RWPE1 (cell line): ENCODE results near the gene CYP19A1.

Experiments used
- CTCF ChIA-PET: fragments of 350-600 bp; sonication (Branson Sonifier 250); formaldehyde crosslinking; extraction: SDS; loops from one replicate; lab custom pipeline; 2021; lab: Yijun Ruan, JAX
- POLR2A ChIA-PET: fragments of 400-600 bp; formaldehyde crosslinking; extraction: SDS; loops from one replicate; lab custom pipeline; 2020; ENCODE audit warnings: antibody characterized with exemption; ENCODE audit not compliant: low non-redundant PET; lab: Yijun Ruan, JAX
- DNase-seq: peaks from one replicate; pipeline ENCODE4 v3.0.0; 2012; ENCODE audit warnings: low spot score
- H3K27ac ChIP-seq: fragments of 450-650 bp; 2 replicates; pipeline ENCODE4 v1.5.1; 2017
- TF ChIP-seq, protein P1 (sequence below): fragments of 450-650 bp; conservative IDR thresholded peaks from 2 replicates; pipeline ENCODE4 v1.5.1; 2017; ENCODE audit warnings: low read depth, mild to moderate bottlenecking

The CYP19A1 gene

GRCh38 chr15:51346136-51346535 is 7.7 kb upstream of the CYP19A1 start:
- POLR2A ChIA-PET: no interaction called here
- CTCF ChIA-PET: no interaction called here
- DNase-seq: no peak
- H3K27ac ChIP-seq: no peak overlapping the region
- TF ChIP-seq, protein P1, sequence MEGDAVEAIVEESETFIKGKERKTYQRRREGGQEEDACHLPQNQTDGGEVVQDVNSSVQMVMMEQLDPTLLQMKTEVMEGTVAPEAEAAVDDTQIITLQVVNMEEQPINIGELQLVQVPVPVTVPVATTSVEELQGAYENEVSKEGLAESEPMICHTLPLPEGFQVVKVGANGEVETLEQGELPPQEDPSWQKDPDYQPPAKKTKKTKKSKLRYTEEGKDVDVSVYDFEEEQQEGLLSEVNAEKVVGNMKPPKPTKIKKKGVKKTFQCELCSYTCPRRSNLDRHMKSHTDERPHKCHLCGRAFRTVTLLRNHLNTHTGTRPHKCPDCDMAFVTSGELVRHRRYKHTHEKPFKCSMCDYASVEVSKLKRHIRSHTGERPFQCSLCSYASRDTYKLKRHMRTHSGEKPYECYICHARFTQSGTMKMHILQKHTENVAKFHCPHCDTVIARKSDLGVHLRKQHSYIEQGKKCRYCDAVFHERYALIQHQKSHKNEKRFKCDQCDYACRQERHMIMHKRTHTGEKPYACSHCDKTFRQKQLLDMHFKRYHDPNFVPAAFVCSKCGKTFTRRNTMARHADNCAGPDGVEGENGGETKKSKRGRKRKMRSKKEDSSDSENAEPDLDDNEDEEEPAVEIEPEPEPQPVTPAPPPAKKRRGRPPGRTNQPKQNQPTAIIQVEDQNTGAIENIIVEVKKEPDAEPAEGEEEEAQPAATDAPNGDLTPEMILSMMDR: no peak

DNA sequence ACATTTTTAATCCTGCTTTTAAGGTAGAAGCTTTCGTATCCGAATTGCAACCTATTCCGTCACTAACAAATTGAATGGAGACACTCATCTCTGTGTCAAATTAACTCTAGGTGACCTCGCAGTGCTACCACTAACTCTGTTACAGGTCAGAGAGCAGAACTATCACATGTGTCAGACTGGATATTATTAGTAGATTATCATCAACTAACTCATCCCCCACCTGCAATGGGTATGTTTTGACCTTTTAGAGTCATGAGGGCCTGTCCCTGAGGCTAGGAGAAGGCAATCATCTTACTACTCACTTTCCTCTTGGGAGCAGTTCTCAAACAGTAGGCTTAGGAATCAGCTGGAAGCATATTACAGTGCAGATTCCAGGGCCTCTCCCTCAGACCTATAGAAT is 5.1 kb upstream of the CYP19A1 start:
- no peak overlapping the region for H3K27ac ChIP-seq
- POLR2A ChIA-PET: no interaction called here
- TF ChIP-seq, protein P1: no peak
- CTCF ChIA-PET: no interaction called here
- DNase-seq: no peak

DNA sequence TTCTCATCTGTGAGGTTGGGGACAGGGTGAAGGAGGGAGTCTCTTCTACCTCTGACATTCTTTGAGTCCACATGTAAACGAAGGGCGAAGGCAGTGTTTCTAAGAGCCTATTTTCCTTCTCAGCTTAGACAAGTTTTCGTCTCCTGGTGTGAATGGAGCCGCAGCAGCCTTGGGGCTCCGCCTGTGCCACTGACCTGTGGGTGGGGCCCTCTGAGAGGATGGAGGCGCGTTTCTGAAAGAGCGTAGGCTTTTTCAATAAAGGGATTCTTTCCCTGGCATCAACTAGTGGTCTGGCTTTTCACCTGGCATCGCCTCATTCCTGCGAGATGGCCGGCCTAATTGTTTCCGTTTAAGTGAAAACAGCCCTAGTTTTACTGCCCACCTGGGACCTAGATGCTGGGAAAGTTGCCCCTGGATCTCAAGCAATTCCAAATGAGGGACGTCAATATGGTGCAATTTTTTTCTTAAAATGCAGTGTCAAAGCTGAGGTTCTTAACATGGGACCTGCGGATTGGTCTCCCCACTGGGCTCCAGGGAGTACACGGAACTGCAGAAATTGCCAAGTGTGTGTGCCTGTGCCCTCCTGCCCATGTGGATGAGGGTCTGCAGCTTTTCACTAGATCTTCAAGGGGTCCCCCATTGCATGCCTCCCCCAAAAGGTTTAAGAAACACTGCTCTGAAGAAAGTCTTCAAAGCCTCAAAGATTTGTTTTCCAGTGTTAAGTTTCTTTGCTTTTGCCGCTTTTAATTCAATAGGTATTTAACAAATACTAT is 4.0 kb upstream of the CYP19A1 start:
- DNase-seq: no peak
- ChIA-PET CTCF (interaction anchor here (0.6 kb wide), 2 partner anchors 32 to 2000 kb away, joined by 3 read pairs; no protein-coding TSS in a partner anchor), POLR2A (no interaction called here)
- no peak overlapping the region for H3K27ac ChIP-seq
- TF ChIP-seq, protein P1: no peak

GRCh38 chr15:51341366-51342226 is 3.2 kb upstream of the CYP19A1 start, which contains the start of gene GLDN:
Gene GLDN, plus strand, starts transcription at chr15:51341655. Its CDS starts 30 bp downstream, at chr15:51341685.
- ChIA-PET POLR2A (no interaction called here), CTCF (interaction anchor here (0.6 kb wide), 1 partner anchor 1999 kb away, joined by 3 read pairs; no protein-coding TSS in a partner anchor)
- H3K27ac ChIP-seq: no peak within 1 kb of the TSS
- DNase-seq: no peak
- TF ChIP-seq, protein P1: no peak

- CTCF ChIA-PET: no interaction called here
- TF ChIP-seq, protein P1: no peak
- POLR2A ChIA-PET: no interaction called here
- H3K27ac ChIP-seq: no peak overlapping the region
- DNase-seq: no peak
These were observed 2.6 kb downstream of the CYP19A1 start for GRCh38 chr15:51335538-51336410.
